B cell (primary cell): ENCODE results near the gene CCDC112. TPM values are rescaled to one million over a fixed set of nuclear protein-coding genes. Genes with fewer than 3 reads are reported as not detected.

ENCODE experiments used
- ATAC-seq: fragments of 200-7000 bp; cut with Tn5 transposase; one replicate; pipeline ENCODE4 v1.10.0; 2021; ENCODE audit warnings: low read depth, mild to moderate bottlenecking, moderate number of reproducible peaks, moderate library complexity
- CTCF ChIA-PET: fragments of 350-600 bp; sonication (Branson Sonifier 250); formaldehyde crosslinking; loops from one replicate; lab custom pipeline; 2021; ENCODE audit warnings: antibody characterized with exemption, inconsistent platforms; lab: Charles Lee
- POLR2A ChIA-PET: fragments of 350-600 bp; sonication (Branson Sonifier 250); formaldehyde crosslinking; loops from one replicate; lab custom pipeline; 2021; ENCODE audit warnings: antibody characterized with exemption; lab: Charles Lee
- DNase-seq: peaks from one replicate; pipeline ENCODE4 v3.0.0; 2013
- H2AFZ ChIP-seq: 2 replicates; pipeline ENCODE4 v1.6.1; 2012; ENCODE audit warnings: mild to moderate bottlenecking, low read depth, low read length; ENCODE audit not compliant: insufficient read depth, poor library complexity, severe bottlenecking
- H3K27ac ChIP-seq, 2 donors: 1 replicate in 1 of 2; 2 replicates in 1 of 2; pipeline ENCODE4 v1.5.1; 2012 to 2013; ENCODE audit warnings: low read length in 2 of 2, mild to moderate bottlenecking in 2 of 2, moderate library complexity in 1 of 2
- H3K27me3 ChIP-seq, 4 experiments: fragments of 200-600 bp in 1 of 4; sonication (generic) in 1 of 4; replicated peaks in 1 of 4; 1 replicate in 2 of 4; 2 replicates in 2 of 4; pipeline versions ENCODE4 v1.6.1 to v1.7.0; 2013 to 2016; ENCODE audit warnings: low read length in 3 of 4, mild to moderate bottlenecking in 2 of 4, mixed read lengths in 1 of 4, moderate library complexity in 1 of 4; ENCODE audit not compliant: insufficient read depth in 4 of 4, control insufficient read depth in 3 of 4; ENCODE audit errors: control extremely low read depth in 1 of 4
- H3K36me3 ChIP-seq, 2 experiments: replicated peaks in 1 of 2; 1 replicate in 1 of 2; 2 replicates in 1 of 2; pipeline versions ENCODE4 v1.6.1 to v1.7.1; 2013; ENCODE audit warnings: low read length in 1 of 2; ENCODE audit not compliant: insufficient read depth in 2 of 2, control insufficient read depth in 1 of 2; ENCODE audit errors: control extremely low read depth in 1 of 2, extremely low read depth in 1 of 2
- H3K4me1 ChIP-seq, 2 donors: fragments of 200-600 bp in 1 of 2; sonication (generic) in 1 of 2; 1 replicate in 1 of 2; 2 replicates in 1 of 2; pipeline versions ENCODE4 v1.5.1 to v1.6.1; 2013 to 2017; ENCODE audit warnings: low read length in 2 of 2; ENCODE audit not compliant: control insufficient read depth in 2 of 2, insufficient read depth in 2 of 2
- H3K4me2 ChIP-seq: replicated peaks from 2 replicates; pipeline ENCODE3; 2012; ENCODE audit warnings: mild to moderate bottlenecking, low read depth, low read length; ENCODE audit not compliant: poor library complexity, severe bottlenecking
- H3K4me3 ChIP-seq, 5 experiments: fragments of 200-600 bp in 1 of 5; sonication (generic) in 1 of 5; 1 replicate in 3 of 5; 2 replicates in 2 of 5; pipeline versions ENCODE4 v1.5.1 to v1.7.0; 2011 to 2016; ENCODE audit warnings: low read length in 4 of 5, mild to moderate bottlenecking in 4 of 5, low read depth in 2 of 5, control low read depth in 1 of 5, moderate library complexity in 1 of 5; ENCODE audit not compliant: insufficient read depth in 1 of 5; ENCODE audit errors: control extremely low read depth in 1 of 5, extremely low read depth in 1 of 5
- H3K79me2 ChIP-seq: fragments of 200-600 bp; sonication (generic); one replicate; pipeline ENCODE4 v1.6.0; 2016; ENCODE audit warnings: low read length; ENCODE audit not compliant: control insufficient read depth, insufficient read depth
- H3K9ac ChIP-seq: fragments of 200-600 bp; sonication (generic); 2 replicates; pipeline ENCODE4 v1.6.1; 2017; ENCODE audit warnings: mild to moderate bottlenecking, low read length, moderate library complexity
- H3K9me3 ChIP-seq, 3 donors: one replicate each; pipeline versions ENCODE4 v1.6.1 to v1.7.1; 2013; ENCODE audit warnings: low read length in 2 of 3; ENCODE audit not compliant: control insufficient read depth in 2 of 3, insufficient read depth in 1 of 3; ENCODE audit errors: control extremely low read depth in 1 of 3
- H4K20me1 ChIP-seq: 2 replicates; pipeline ENCODE4 v1.6.0; 2012; ENCODE audit warnings: mild to moderate bottlenecking, low read length; ENCODE audit not compliant: insufficient read depth, control insufficient read depth, poor library complexity, severe bottlenecking
- H3K27ac Mint-ChIP-seq: one replicate; pipeline ENCODE4 v1.8.0; 2021; ENCODE audit warnings: mixed read lengths
- H3K27me3 Mint-ChIP-seq: one replicate; pipeline ENCODE4 v1.8.0; 2021; ENCODE audit warnings: mixed read lengths
- H3K4me1 Mint-ChIP-seq: one replicate; pipeline ENCODE4 v1.8.0; 2021; ENCODE audit warnings: mixed read lengths
- H3K4me3 Mint-ChIP-seq: one replicate; pipeline ENCODE4 v1.8.0; 2021; ENCODE audit warnings: mixed read lengths
- H3K9me3 Mint-ChIP-seq: one replicate; pipeline ENCODE4 v1.8.0; 2022; ENCODE audit warnings: mixed read lengths; ENCODE audit not compliant: insufficient read depth
- CTCF ChIP-seq: fragments of 200-600 bp; IDR thresholded peaks from one replicate; pipeline ENCODE4 v1.8.0; 2022; ENCODE audit warnings: antibody characterized with exemption, mild to moderate bottlenecking
- EZH2 ChIP-seq: IDR thresholded peaks from 2 replicates; pipeline ENCODE4 v1.6.1; 2012; ENCODE audit warnings: borderline replicate concordance, low read depth, mild to moderate bottlenecking, moderate library complexity, low read length; ENCODE audit not compliant: insufficient read depth, poor library complexity, severe bottlenecking
- WGBS: methylation state at CpG from one replicate; pipeline ENCODE4 v1.1.5; 2013; ENCODE audit warnings: missing lambda C conversion rate; ENCODE audit not compliant: insufficient coverage; 5-methylcytosine and 5-hydroxymethylcytosine counted together
- intact Hi-C: fragments of 100-400 bp; cut with micrococcal nuclease; formaldehyde crosslinking; loops from one replicate; pipeline ENCODE4 v1.10.0; 2022
- polyA plus RNA-seq: library from polyadenylated mRNA; depleted of rRNA; stranded (reverse); fragments of >200 nt; gene quantifications from 2 replicates; pipeline ENCODE4 v1.2.3, GENCODE V29; 2012
- total RNA-seq, 2 donors: library from RNA; stranded (reverse); fragments of 120-200 nt in 1 of 2; gene quantifications; 1 replicate in 1 of 2; 2 replicates in 1 of 2; pipeline versions ENCODE4 v1.2.3 to v1.2.4, GENCODE V29; 2013 to 2022

The CCDC112 gene
- total and polyA plus RNA-seq, 2 donors (not counting 1 experiment from before 2014, with no cell fraction given), result 3.7 to 9.6 TPM

GRCh38 chr5:115336964-115337363, 40.5 kb upstream of the CCDC112 start:
- CTCF ChIA-PET, result interaction anchor here (0.8 kb wide), 1 partner anchor 25 kb away, joined by 3 read pairs; no protein-coding TSS in a partner anchor
- H3K4me1 Mint-ChIP-seq, result no peaks in the 10 kb centered on the region

More at GRCh38 chr5:115336964-115337363, 40.5 kb upstream of the CCDC112 start:
- DNase-seq, result no peak
- H3K4me2 ChIP-seq, result no peak overlapping the region
- Mint-ChIP-seq H3K27ac (no peak overlapping the region), H3K9me3 (no peaks in the 10 kb centered on the region), H3K4me3 (no peak overlapping the region), H3K27me3 (peaks cover 3% of the 10 kb centered on the region)
- no peaks in the 10 kb centered on the region for H4K20me1 ChIP-seq
- H3K27ac ChIP-seq, result no peak overlapping the region
- TF ChIP-seq CTCF (no peak), EZH2 (no peak)
- no peak overlapping the region for H2AFZ ChIP-seq
- H3K79me2 ChIP-seq, result no peaks in the 10 kb centered on the region
- no peaks in the 10 kb centered on the region for H3K9me3 ChIP-seq
- no peaks in the 10 kb centered on the region for H3K36me3 ChIP-seq
- POLR2A ChIA-PET, result no interaction called here
- no CpG with 5 or more reads among the region's 1 CpG for WGBS
- intact Hi-C loops, result no loop called here
- H3K27me3 ChIP-seq, result peaks cover 0 to 4% (median 0%) of the 10 kb centered on the region in 4 experiments
- ATAC-seq, result no peak
- no peaks in the 10 kb centered on the region for H3K4me1 ChIP-seq
- H3K4me3 ChIP-seq, result no peak overlapping the region
- H3K9ac ChIP-seq, result no peak overlapping the region
